Mucosa of stomach (tissue), 1 donor: ENCODE results near the gene ECHDC1.

Experiments
- H3K27me3 ChIP-seq: one replicate; pipeline ENCODE4 v1.7.0; 2013; ENCODE audit warnings: mild to moderate bottlenecking, low read length; ENCODE audit not compliant: control insufficient read depth, insufficient read depth
- H3K36me3 ChIP-seq: one replicate; pipeline ENCODE4 v1.7.0; 2013; ENCODE audit warnings: low read length; ENCODE audit not compliant: control insufficient read depth, insufficient read depth
- H3K4me1 ChIP-seq: one replicate; pipeline ENCODE4 v1.7.0; 2013; ENCODE audit warnings: mild to moderate bottlenecking, low read length; ENCODE audit not compliant: control insufficient read depth, insufficient read depth
- H3K4me3 ChIP-seq: one replicate; pipeline ENCODE4 v1.7.0; 2013; ENCODE audit warnings: low read length
- H3K9ac ChIP-seq: one replicate; pipeline ENCODE4 v1.7.0; 2013; ENCODE audit warnings: mild to moderate bottlenecking, low read length, moderate library complexity
- H3K9me3 ChIP-seq: one replicate; pipeline ENCODE4 v1.7.0; 2013; ENCODE audit warnings: mild to moderate bottlenecking, low read length, moderate library complexity; ENCODE audit not compliant: control insufficient read depth
- donor health status: Pancreatic carcinoma.

ECHDC1 gene

GRCh38 chr6:127273499-127273898 lies 69.9 kb downstream of the ECHDC1 start:
- H3K9ac ChIP-seq = no peak overlapping the region
- peaks cover 5% of the 10 kb centered on the region for H3K4me1 ChIP-seq
- no peak overlapping the region for H3K4me3 ChIP-seq
- H3K9me3 ChIP-seq = no peaks in the 10 kb centered on the region
- no peaks in the 10 kb centered on the region for H3K27me3 ChIP-seq
- H3K36me3 ChIP-seq = no peaks in the 10 kb centered on the region

GRCh38 chr6:127272576-127272975 lies 70.8 kb downstream of the ECHDC1 start:
- H3K9ac ChIP-seq = no peak overlapping the region
- H3K36me3 ChIP-seq = no peaks in the 10 kb centered on the region
- peaks cover 5% of the 10 kb centered on the region for H3K4me1 ChIP-seq

GRCh38 chr6:127267646-127268625 lies 75.5 kb downstream of the ECHDC1 start:
- Histone ChIP-seq H3K9ac (peak overlapping the region; percentile 96), H3K27me3 (no peaks in the 10 kb centered on the region), H3K9me3 (no peaks in the 10 kb centered on the region), H3K4me3 (peak overlapping the region; percentile 61), H3K36me3 (no peaks in the 10 kb centered on the region), H3K4me1 (no peaks in the 10 kb centered on the region)

More at GRCh38 chr6:127272576-127272975, 70.8 kb downstream of the ECHDC1 start:
- Histone ChIP-seq H3K9me3 (no peaks in the 10 kb centered on the region), H3K4me3 (no peak overlapping the region), H3K27me3 (no peaks in the 10 kb centered on the region)

- Histone ChIP-seq H3K9me3 (no peaks in the 10 kb centered on the region), H3K27me3 (no peaks in the 10 kb centered on the region), H3K36me3 (no peaks in the 10 kb centered on the region), H3K9ac (peak overlapping the region; percentile 96), H3K4me1 (no peaks in the 10 kb centered on the region), H3K4me3 (peak overlapping the region; percentile 61)
These were observed 76.3 kb downstream of the ECHDC1 start for GRCh38 chr6:127266892-127267645.

GRCh38 chr6:127266178-127266891 lies 77.1 kb downstream of the ECHDC1 start, which contains the start of gene RNF146:
TSS of gene RNF146 (plus strand) at chr6:127266864. CDS start at chr6:127280339, 13,475 bp downstream.
- Histone ChIP-seq H3K9ac (peak within 1 kb of the TSS; percentile 96), H3K4me3 (peak within 1 kb of the TSS; percentile 61), H3K9me3 (no peaks in the 10 kb centered on the region), H3K36me3 (no peaks in the 10 kb centered on the region), H3K4me1 (no peaks in the 10 kb centered on the region), H3K27me3 (no peaks in the 10 kb centered on the region)

GRCh38 chr6:127263481-127263880 lies 79.9 kb downstream of the ECHDC1 start:
- Histone ChIP-seq H3K4me1 (no peaks in the 10 kb centered on the region), H3K36me3 (no peaks in the 10 kb centered on the region), H3K9me3 (no peaks in the 10 kb centered on the region), H3K4me3 (no peak overlapping the region), H3K27me3 (no peaks in the 10 kb centered on the region), H3K9ac (no peak overlapping the region)

- H3K4me1 ChIP-seq = no peaks in the 10 kb centered on the region
These were observed 80.5 kb downstream of the ECHDC1 start for GRCh38 chr6:127262896-127263295.

GRCh38 chr6:127255286-127255685 lies 88.1 kb downstream of the ECHDC1 start:
- Histone ChIP-seq H3K36me3 (no peaks in the 10 kb centered on the region), H3K9ac (no peak overlapping the region), H3K4me1 (no peaks in the 10 kb centered on the region), H3K9me3 (no peaks in the 10 kb centered on the region), H3K4me3 (no peak overlapping the region), H3K27me3 (no peaks in the 10 kb centered on the region)

More at GRCh38 chr6:127262896-127263295, 80.5 kb downstream of the ECHDC1 start:
- no peaks in the 10 kb centered on the region for H3K27me3 ChIP-seq
- no peak overlapping the region for H3K4me3 ChIP-seq
- no peak overlapping the region for H3K9ac ChIP-seq
- H3K36me3 ChIP-seq = no peaks in the 10 kb centered on the region
- H3K9me3 ChIP-seq = no peaks in the 10 kb centered on the region

GRCh38 chr6:127249621-127250020 lies 93.8 kb downstream of the ECHDC1 start:
- Histone ChIP-seq H3K9ac (no peak overlapping the region), H3K4me3 (no peak overlapping the region), H3K4me1 (no peaks in the 10 kb centered on the region), H3K27me3 (no peaks in the 10 kb centered on the region), H3K9me3 (no peaks in the 10 kb centered on the region), H3K36me3 (no peaks in the 10 kb centered on the region)

- no peak overlapping the region for H3K9ac ChIP-seq
- no peaks in the 10 kb centered on the region for H3K9me3 ChIP-seq
- no peaks in the 10 kb centered on the region for H3K27me3 ChIP-seq
- H3K4me3 ChIP-seq = no peak overlapping the region
- no peaks in the 10 kb centered on the region for H3K36me3 ChIP-seq
- H3K4me1 ChIP-seq = no peaks in the 10 kb centered on the region
These were observed 96.0 kb downstream of the ECHDC1 start for GRCh38 chr6:127247114-127248096.

GRCh38 chr6:127243501-127243900 lies 99.9 kb downstream of the ECHDC1 start:
- no peaks in the 10 kb centered on the region for H3K4me1 ChIP-seq
- H3K36me3 ChIP-seq = no peaks in the 10 kb centered on the region

More at GRCh38 chr6:127243501-127243900, 99.9 kb downstream of the ECHDC1 start:
- H3K9ac ChIP-seq = no peak overlapping the region
- H3K4me3 ChIP-seq = no peak overlapping the region
- no peaks in the 10 kb centered on the region for H3K9me3 ChIP-seq
- no peaks in the 10 kb centered on the region for H3K27me3 ChIP-seq
